ENCODE results near the gene PIP5KL1.

DNA sequence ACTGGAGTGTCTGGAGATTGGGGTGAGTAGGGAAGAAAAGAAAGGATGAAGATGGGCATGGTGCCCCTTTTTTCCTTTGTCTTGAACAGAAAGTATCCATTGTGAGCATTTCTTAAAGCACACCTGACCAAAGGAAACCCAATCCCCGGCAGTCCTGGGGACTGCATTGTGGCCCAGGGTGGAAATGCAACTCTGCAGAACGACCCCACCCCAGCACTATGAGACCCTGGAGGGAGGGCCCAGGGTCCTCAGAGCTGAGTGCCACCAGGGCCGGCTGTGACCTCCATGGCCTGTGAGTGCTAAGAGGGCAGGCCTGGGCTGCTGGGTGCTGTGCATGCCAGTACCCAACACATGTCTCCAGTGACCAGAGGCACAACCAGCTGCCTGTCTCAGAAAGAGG, 31.7 kb upstream of the PIP5KL1 start:
- TF ChIP-seq, protein P1, sequence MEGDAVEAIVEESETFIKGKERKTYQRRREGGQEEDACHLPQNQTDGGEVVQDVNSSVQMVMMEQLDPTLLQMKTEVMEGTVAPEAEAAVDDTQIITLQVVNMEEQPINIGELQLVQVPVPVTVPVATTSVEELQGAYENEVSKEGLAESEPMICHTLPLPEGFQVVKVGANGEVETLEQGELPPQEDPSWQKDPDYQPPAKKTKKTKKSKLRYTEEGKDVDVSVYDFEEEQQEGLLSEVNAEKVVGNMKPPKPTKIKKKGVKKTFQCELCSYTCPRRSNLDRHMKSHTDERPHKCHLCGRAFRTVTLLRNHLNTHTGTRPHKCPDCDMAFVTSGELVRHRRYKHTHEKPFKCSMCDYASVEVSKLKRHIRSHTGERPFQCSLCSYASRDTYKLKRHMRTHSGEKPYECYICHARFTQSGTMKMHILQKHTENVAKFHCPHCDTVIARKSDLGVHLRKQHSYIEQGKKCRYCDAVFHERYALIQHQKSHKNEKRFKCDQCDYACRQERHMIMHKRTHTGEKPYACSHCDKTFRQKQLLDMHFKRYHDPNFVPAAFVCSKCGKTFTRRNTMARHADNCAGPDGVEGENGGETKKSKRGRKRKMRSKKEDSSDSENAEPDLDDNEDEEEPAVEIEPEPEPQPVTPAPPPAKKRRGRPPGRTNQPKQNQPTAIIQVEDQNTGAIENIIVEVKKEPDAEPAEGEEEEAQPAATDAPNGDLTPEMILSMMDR (conservative IDR thresholded peaks at IDR 0.05; ENCODE audit: low read depth, low read length) = no peak
- no peak for TF ChIP-seq EZH2 (IDR thresholded peaks at IDR 0.05; ENCODE audit: borderline replicate concordance, low read depth, low read length, poor library complexity, severe bottlenecking)

All from A673 (cell line).